GM12878 (cell line): ENCODE data around the gene DRP2. TPM values are rescaled to one million over a fixed set of nuclear protein-coding genes. Genes with fewer than 3 reads are reported as not detected.

Experiments used
- ATAC-seq: fragments of 200-7000 bp; cut with Tn5 transposase; 3 replicates; pipeline ENCODE4 v1.9.1; 2020; ENCODE audit warnings: mild to moderate bottlenecking, moderate library complexity
- BruUV-seq: library from RNA; stranded (reverse); fragments of 400-500 nt; replicated peaks from 2 replicates; lab custom pipeline; 2021; lab: Mats Ljungman, UMichigan
- CTCF ChIA-PET: fragments of 300-600 bp; sonication (Branson Sonifier 250); formaldehyde crosslinking; extraction: SDS; loops from one replicate; lab custom pipeline; 2021; ENCODE audit warnings: inconsistent platforms; lab: Yijun Ruan, JAX
- POLR2A ChIA-PET: fragments of 350-600 bp; formaldehyde crosslinking; extraction: SDS; loops from one replicate; lab custom pipeline; 2021; ENCODE audit warnings: inconsistent platforms; lab: Charles Lee
- RAD21 ChIA-PET: fragments of 300-600 bp; sonication (Branson Sonifier 250); formaldehyde crosslinking; loops from one replicate; lab custom pipeline; 2023; ENCODE audit warnings: antibody characterized with exemption; ENCODE audit not compliant: unreplicated experiment; lab: Charles Lee
- SMC1A ChIA-PET: fragments of 300-600 bp; sonication (Branson Sonifier 250); formaldehyde crosslinking; loops from one replicate; lab custom pipeline; 2023; ENCODE audit not compliant: unreplicated experiment, uncharacterized antibody; lab: Charles Lee
- DNase-seq: peaks from one replicate; pipeline ENCODE4 v3.0.0-alpha.2; 2011; ENCODE audit warnings: low read depth, low spot score
- FAIRE-seq: peaks from 3 replicates; lab custom pipeline; 2011; peaks lifted over from hg19 to GRCh38; lab: Jason Lieb, UNC
- H2AFZ ChIP-seq: 2 replicates; pipeline ENCODE4 v1.6.0; 2011; ENCODE audit warnings: low read depth, low read length, control low read depth; ENCODE audit not compliant: control insufficient read depth
- H3K27ac ChIP-seq: 2 replicates; pipeline ENCODE4 v1.5.1; 2011; ENCODE audit warnings: control low read depth; ENCODE audit not compliant: control insufficient read depth, insufficient read depth
- H3K27me3 ChIP-seq, 2 experiments: replicated peaks in 1 of 2; 2 replicates each; pipeline versions ENCODE4 v1.6.0 to v1.6.1; 2011; ENCODE audit warnings: low read length in 1 of 2; ENCODE audit not compliant: control insufficient read depth in 2 of 2, insufficient read depth in 2 of 2
- H3K36me3 ChIP-seq, 2 experiments: 2 replicates each; pipeline ENCODE4 v1.5.1; 2011; ENCODE audit warnings: low read length in 1 of 2; ENCODE audit not compliant: control insufficient read depth in 2 of 2, insufficient read depth in 2 of 2
- H3K4me1 ChIP-seq: 2 replicates; pipeline ENCODE4 v1.6.1; 2011; ENCODE audit warnings: mild to moderate bottlenecking, low read length, moderate library complexity, mixed read lengths; ENCODE audit not compliant: control insufficient read depth, insufficient read depth
- H3K4me2 ChIP-seq: 2 replicates; pipeline ENCODE4 v1.6.0; 2011; ENCODE audit warnings: control low read depth; ENCODE audit not compliant: control insufficient read depth, insufficient read depth
- H3K4me3 ChIP-seq: fragments of 200-600 bp; sonication (generic); 2 replicates; pipeline ENCODE4 v1.5.1; 2016
- H3K79me2 ChIP-seq: 2 replicates; pipeline ENCODE4 v1.6.0; 2011; ENCODE audit warnings: low read length; ENCODE audit not compliant: control insufficient read depth, insufficient read depth
- H3K9ac ChIP-seq: 2 replicates; pipeline ENCODE4 v1.8.0; 2011; ENCODE audit warnings: low read length, control low read depth, mixed read lengths; ENCODE audit not compliant: control insufficient read depth, insufficient read depth
- H3K9me3 ChIP-seq: replicated peaks from 3 replicates; pipeline ENCODE4 v1.5.1; 2011; ENCODE audit warnings: mild to moderate bottlenecking, low read length; ENCODE audit not compliant: control insufficient read depth, insufficient read depth
- H4K20me1 ChIP-seq: 2 replicates; pipeline ENCODE4 v1.6.0; 2011; ENCODE audit not compliant: control insufficient read depth, insufficient read depth
- BRCA1 ChIP-seq: IDR thresholded peaks from 2 replicates; pipeline ENCODE4 v1.6.1; 2011; ENCODE audit warnings: low read depth, low read length, improper control_type of control experiment
- CHD1 ChIP-seq: IDR thresholded peaks from 2 replicates; pipeline ENCODE4 v1.6.1; 2012; ENCODE audit warnings: low read depth, low read length, improper control_type of control experiment
- FOS ChIP-seq: IDR thresholded peaks from 3 replicates; pipeline ENCODE4 v1.6.1; 2011; ENCODE audit warnings: borderline replicate concordance; ENCODE audit not compliant: insufficient read length; ENCODE audit errors: extremely low read depth
- HDAC6 ChIP-seq: fragments of 200-600 bp; sonication (generic); IDR thresholded peaks from one replicate; pipeline ENCODE4 v1.8.0; 2017; ENCODE audit warnings: antibody characterized with exemption; ENCODE audit not compliant: unreplicated experiment
- IKZF1 ChIP-seq: fragments of 450-650 bp; conservative IDR thresholded peaks from 2 replicates; pipeline ENCODE4 v1.6.1; 2017; ENCODE audit warnings: antibody characterized with exemption, mild to moderate bottlenecking
- IKZF2 ChIP-seq, 2 experiments: fragments of 450-650 bp; IDR thresholded peaks; 2 replicates each; pipeline ENCODE4 v1.6.1; 2017; ENCODE audit warnings: mild to moderate bottlenecking in 2 of 2, moderate library complexity in 2 of 2
- MEF2B ChIP-seq: fragments of 450-650 bp; IDR thresholded peaks from 2 replicates; pipeline ENCODE4 v1.6.1; 2018; ENCODE audit warnings: mild to moderate bottlenecking, moderate library complexity; ENCODE audit not compliant: partially characterized antibody, poor library complexity, severe bottlenecking
- NFYA ChIP-seq: IDR thresholded peaks from 2 replicates; pipeline ENCODE4 v1.6.1; 2011; ENCODE audit warnings: low read depth, mild to moderate bottlenecking, low read length, improper control_type of control experiment, borderline replicate concordance
- PAX8 ChIP-seq: fragments of 450-650 bp; IDR thresholded peaks from 2 replicates; pipeline ENCODE4 v1.6.1; 2017; ENCODE audit warnings: mild to moderate bottlenecking, moderate library complexity
- RAD21 ChIP-seq: IDR thresholded peaks from 2 replicates; pipeline ENCODE4 v1.6.1; 2011; ENCODE audit warnings: mild to moderate bottlenecking, low read depth, low read length, moderate library complexity; ENCODE audit not compliant: insufficient read depth
- SMC3 ChIP-seq: IDR thresholded peaks from 2 replicates; pipeline ENCODE4 v1.6.1; 2011; ENCODE audit warnings: low read length, improper control_type of control experiment, borderline replicate concordance
- SREBF2 ChIP-seq: IDR thresholded peaks from 2 replicates; pipeline ENCODE4 v1.6.1; 2012; ENCODE audit warnings: mild to moderate bottlenecking, low read length
- SUZ12 ChIP-seq: fragments of 200-600 bp; sonication (generic); IDR thresholded peaks from one replicate; pipeline ENCODE4 v1.6.1; 2018; ENCODE audit warnings: antibody characterized with exemption, mild to moderate bottlenecking; ENCODE audit not compliant: unreplicated experiment
- WGBS: methylation state at CpG from one replicate; pipeline ENCODE4 v1.1.6; 2016; ENCODE audit warnings: low lambda C conversion rate; ENCODE audit not compliant: insufficient replicate concordance, insufficient coverage; ENCODE audit errors: missing lambda C conversion rate; 5-methylcytosine and 5-hydroxymethylcytosine counted together
- in situ Hi-C: fragments of 300-500 bp; cut with MboI; formaldehyde crosslinking; loops from 9 replicates; pipeline ENCODE4 v1.14.3; 2018; ENCODE audit warnings: mixed read lengths
- intact Hi-C: fragments of 100-400 bp; cut with micrococcal nuclease; formaldehyde crosslinking; loops from one replicate; pipeline ENCODE4 v1.14.2; 2022; ENCODE audit not compliant: unreplicated experiment
- polyA plus RNA-seq, 11 experiments: library from polyadenylated mRNA; depleted of rRNA in 4 of 11; unstranded in 6 of 11; stranded (reverse) in 5 of 11; fragments of >200 nt; fragmentation: Nextera tagmentation in 4 of 11; fragmentation: Illumina TruSeq in 1 of 11; extraction: Ambion mirVana in 4 of 11; extraction: Trizol in 1 of 11; gene quantifications; 1 replicate in 1 of 11; 2 replicates in 10 of 11; pipeline versions ENCODE4 v1.2.1 to v1.2.3, GENCODE V29; 2011 to 2016; ENCODE audit warnings: inconsistent platforms in 2 of 11, missing spikeins in 2 of 11, low read depth in 1 of 11
- total RNA-seq, 4 experiments: library from RNA; depleted of rRNA in 3 of 4; stranded (reverse); fragments of >200 nt in 3 of 4; fragmentation: Illumina TruSeq in 1 of 4; extraction: Trizol in 1 of 4; gene quantifications; 2 replicates each; pipeline versions ENCODE4 v1.2.1 to v1.2.3, GENCODE V29; 2013 to 2021
- TF ChIP-seq, protein P1 (sequence below): fragments of 450-650 bp; IDR thresholded peaks from 2 replicates; pipeline ENCODE4 v1.6.1; 2017; ENCODE audit warnings: antibody characterized with exemption, mild to moderate bottlenecking, moderate library complexity
- TF ChIP-seq, protein P2 (sequence below): IDR thresholded peaks from 2 replicates; pipeline ENCODE4 v1.6.1; 2011; ENCODE audit warnings: low read depth, mild to moderate bottlenecking, low read length, moderate library complexity, borderline replicate concordance; ENCODE audit errors: extremely low read depth
- TF ChIP-seq, protein P3 (sequence below): fragments of 450-650 bp; IDR thresholded peaks from 2 replicates; pipeline ENCODE4 v1.6.1; 2016; ENCODE audit warnings: mild to moderate bottlenecking
- TF ChIP-seq, protein P4 (sequence below): IDR thresholded peaks from 2 replicates; pipeline ENCODE4 v1.6.1; 2011; ENCODE audit warnings: borderline replicate concordance, low read depth, mild to moderate bottlenecking, moderate library complexity, mixed read lengths, low read length; ENCODE audit not compliant: insufficient read depth; ENCODE audit errors: extremely low read length

Gene DRP2
- total and polyA plus RNA-seq, 10 of the 15 experiments (the other 5 are each of a cell fraction or from before 2014, with no cell fraction given), result 0.02 to 0.37 (median 0.15) TPM; not detected in 1

DNA sequence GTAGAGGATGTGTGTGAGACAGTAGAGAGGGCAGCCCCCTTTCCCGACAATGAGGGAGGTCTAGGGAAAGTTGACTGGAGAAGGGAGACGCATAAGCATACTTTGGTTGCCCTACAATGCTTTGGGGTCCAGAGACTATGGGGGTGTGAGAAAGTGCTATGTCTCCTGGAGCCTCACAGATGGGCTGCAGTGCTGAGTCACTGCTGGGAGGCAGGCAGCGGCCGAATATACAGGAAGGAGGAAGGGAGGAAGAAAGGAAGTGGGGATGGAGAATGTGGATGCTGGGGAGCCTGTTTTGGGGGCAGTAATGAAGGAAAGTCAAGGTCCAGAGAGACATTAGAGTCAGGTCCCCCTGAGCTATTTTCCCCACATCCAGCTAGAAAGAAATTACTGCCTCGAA, 12.7 kb downstream of the DRP2 start:
- ChIA-PET SMC1A (no interaction called here), POLR2A (no interaction called here), RAD21 (no interaction called here), CTCF (no interaction called here)
- Histone ChIP-seq H3K27ac (no peak overlapping the region), H3K4me3 (no peak overlapping the region), H3K4me1 (no peaks in the 10 kb centered on the region), H3K9ac (no peak overlapping the region), H3K9me3 (no peaks in the 10 kb centered on the region), H3K4me2 (no peak overlapping the region), H2AFZ (no peak overlapping the region), H3K79me2 (no peaks in the 10 kb centered on the region), H4K20me1 (no peaks in the 10 kb centered on the region), H3K27me3 (no peaks in the 10 kb centered on the region), H3K36me3 (no peaks in the 10 kb centered on the region)
- TF ChIP-seq, protein P1, sequence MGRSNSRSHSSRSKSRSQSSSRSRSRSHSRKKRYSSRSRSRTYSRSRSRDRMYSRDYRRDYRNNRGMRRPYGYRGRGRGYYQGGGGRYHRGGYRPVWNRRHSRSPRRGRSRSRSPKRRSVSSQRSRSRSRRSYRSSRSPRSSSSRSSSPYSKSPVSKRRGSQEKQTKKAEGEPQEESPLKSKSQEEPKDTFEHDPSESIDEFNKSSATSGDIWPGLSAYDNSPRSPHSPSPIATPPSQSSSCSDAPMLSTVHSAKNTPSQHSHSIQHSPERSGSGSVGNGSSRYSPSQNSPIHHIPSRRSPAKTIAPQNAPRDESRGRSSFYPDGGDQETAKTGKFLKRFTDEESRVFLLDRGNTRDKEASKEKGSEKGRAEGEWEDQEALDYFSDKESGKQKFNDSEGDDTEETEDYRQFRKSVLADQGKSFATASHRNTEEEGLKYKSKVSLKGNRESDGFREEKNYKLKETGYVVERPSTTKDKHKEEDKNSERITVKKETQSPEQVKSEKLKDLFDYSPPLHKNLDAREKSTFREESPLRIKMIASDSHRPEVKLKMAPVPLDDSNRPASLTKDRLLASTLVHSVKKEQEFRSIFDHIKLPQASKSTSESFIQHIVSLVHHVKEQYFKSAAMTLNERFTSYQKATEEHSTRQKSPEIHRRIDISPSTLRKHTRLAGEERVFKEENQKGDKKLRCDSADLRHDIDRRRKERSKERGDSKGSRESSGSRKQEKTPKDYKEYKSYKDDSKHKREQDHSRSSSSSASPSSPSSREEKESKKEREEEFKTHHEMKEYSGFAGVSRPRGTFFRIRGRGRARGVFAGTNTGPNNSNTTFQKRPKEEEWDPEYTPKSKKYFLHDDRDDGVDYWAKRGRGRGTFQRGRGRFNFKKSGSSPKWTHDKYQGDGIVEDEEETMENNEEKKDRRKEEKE, result no peak
- no peak for TF ChIP-seq SMC3
- TF ChIP-seq HDAC6, result no peak
- TF ChIP-seq SUZ12, result no peak
- TF ChIP-seq, protein P2, sequence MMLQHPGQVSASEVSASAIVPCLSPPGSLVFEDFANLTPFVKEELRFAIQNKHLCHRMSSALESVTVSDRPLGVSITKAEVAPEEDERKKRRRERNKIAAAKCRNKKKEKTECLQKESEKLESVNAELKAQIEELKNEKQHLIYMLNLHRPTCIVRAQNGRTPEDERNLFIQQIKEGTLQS, result no peak
- no peak for TF ChIP-seq IKZF1
- TF ChIP-seq FOS, result no peak
- no peak for TF ChIP-seq SREBF2
- no peak for TF ChIP-seq PAX8
- no peak for TF ChIP-seq CHD1
- TF ChIP-seq, protein P3, sequence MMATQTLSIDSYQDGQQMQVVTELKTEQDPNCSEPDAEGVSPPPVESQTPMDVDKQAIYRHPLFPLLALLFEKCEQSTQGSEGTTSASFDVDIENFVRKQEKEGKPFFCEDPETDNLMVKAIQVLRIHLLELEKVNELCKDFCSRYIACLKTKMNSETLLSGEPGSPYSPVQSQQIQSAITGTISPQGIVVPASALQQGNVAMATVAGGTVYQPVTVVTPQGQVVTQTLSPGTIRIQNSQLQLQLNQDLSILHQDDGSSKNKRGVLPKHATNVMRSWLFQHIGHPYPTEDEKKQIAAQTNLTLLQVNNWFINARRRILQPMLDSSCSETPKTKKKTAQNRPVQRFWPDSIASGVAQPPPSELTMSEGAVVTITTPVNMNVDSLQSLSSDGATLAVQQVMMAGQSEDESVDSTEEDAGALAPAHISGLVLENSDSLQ, result no peak
- TF ChIP-seq BRCA1, result no peak
- TF ChIP-seq, protein P4, sequence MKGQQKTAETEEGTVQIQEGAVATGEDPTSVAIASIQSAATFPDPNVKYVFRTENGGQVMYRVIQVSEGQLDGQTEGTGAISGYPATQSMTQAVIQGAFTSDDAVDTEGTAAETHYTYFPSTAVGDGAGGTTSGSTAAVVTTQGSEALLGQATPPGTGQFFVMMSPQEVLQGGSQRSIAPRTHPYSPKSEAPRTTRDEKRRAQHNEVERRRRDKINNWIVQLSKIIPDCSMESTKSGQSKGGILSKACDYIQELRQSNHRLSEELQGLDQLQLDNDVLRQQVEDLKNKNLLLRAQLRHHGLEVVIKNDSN, result no peak
- TF ChIP-seq RAD21, result no peak
- TF ChIP-seq IKZF2 (IDR thresholded peaks at IDR 0.05), result no peak
- TF ChIP-seq MEF2B, result no peak
- TF ChIP-seq NFYA, result no peak
- intact Hi-C loops (no loop called here), in situ Hi-C loops (no loop called here)
- BruUV-seq, result no TSS peak
- DNase-seq, result no peak
- 39% methylated on average over 5 of the region's 5 CpGs for WGBS
- no peak for ATAC-seq
- FAIRE-seq, result no peak
